GM12878 (cell line): ENCODE measurements around the gene DNPEP. TPM values are rescaled to one million over a fixed set of nuclear protein-coding genes. Genes with fewer than 3 reads are reported as not detected.

ENCODE experiments used
- CREM ChIP-seq: IDR thresholded peaks from 2 replicates; pipeline ENCODE4 v1.6.1; 2014; ENCODE audit warnings: antibody characterized with exemption, low read depth
- FOXM1 ChIP-seq: IDR thresholded peaks from 2 replicates; pipeline ENCODE4 v1.6.1; 2012; ENCODE audit warnings: low read depth, mild to moderate bottlenecking, inconsistent platforms, low read length, moderate library complexity
- MTA2 ChIP-seq: fragments of 450-650 bp; IDR thresholded peaks from 2 replicates; pipeline ENCODE4 v1.6.1; 2016; ENCODE audit warnings: low read depth, mild to moderate bottlenecking, moderate library complexity
- MTA3 ChIP-seq: IDR thresholded peaks from 2 replicates; pipeline ENCODE4 v1.6.1; 2012; ENCODE audit warnings: low read length, inconsistent platforms, borderline replicate concordance
- NFXL1 ChIP-seq: fragments of 450-650 bp; IDR thresholded peaks from 2 replicates; pipeline ENCODE4 v1.6.1; 2017; ENCODE audit warnings: antibody characterized with exemption, mild to moderate bottlenecking, borderline replicate concordance
- ZNF384 ChIP-seq: IDR thresholded peaks from 2 replicates; pipeline ENCODE4 v1.6.1; 2012; ENCODE audit warnings: low read depth, mild to moderate bottlenecking, low read length, improper control_type of control experiment, borderline replicate concordance
- polyA plus RNA-seq, 11 experiments: library from polyadenylated mRNA; depleted of rRNA in 4 of 11; unstranded in 6 of 11; stranded (reverse) in 5 of 11; fragments of >200 nt; fragmentation: Nextera tagmentation in 4 of 11; fragmentation: Illumina TruSeq in 1 of 11; extraction: Ambion mirVana in 4 of 11; extraction: Trizol in 1 of 11; gene quantifications; 1 replicate in 1 of 11; 2 replicates in 10 of 11; pipeline versions ENCODE4 v1.2.1 to v1.2.3, GENCODE V29; 2011 to 2016; ENCODE audit warnings: inconsistent platforms in 2 of 11, missing spikeins in 2 of 11, low read depth in 1 of 11
- total RNA-seq, 4 experiments: library from RNA; depleted of rRNA in 3 of 4; stranded (reverse); fragments of >200 nt in 3 of 4; fragmentation: Illumina TruSeq in 1 of 4; extraction: Trizol in 1 of 4; gene quantifications; 2 replicates each; pipeline versions ENCODE4 v1.2.1 to v1.2.3, GENCODE V29; 2013 to 2021
- TF ChIP-seq, protein P1 (sequence below): IDR thresholded peaks from 2 replicates; pipeline ENCODE4 v1.6.1; 2012; ENCODE audit warnings: improper control_type of control experiment, low read depth, low read length; ENCODE audit not compliant: insufficient replicate concordance
- TF ChIP-seq, protein P2 (sequence below): fragments of 150-350 bp; IDR thresholded peaks from 2 replicates; pipeline ENCODE4 v1.6.1; 2014; ENCODE audit warnings: mild to moderate bottlenecking, low read depth, low read length

The DNPEP gene
- total and polyA plus RNA-seq, 10 of the 15 experiments (the other 5 are each of a cell fraction or from before 2014, with no cell fraction given) = 33.1 to 82.0 (median 64.1) TPM

GRCh38 chr2:219369447-219369861 is 18.3 kb downstream of the DNPEP start (continued):
- TF ChIP-seq, protein P1, sequence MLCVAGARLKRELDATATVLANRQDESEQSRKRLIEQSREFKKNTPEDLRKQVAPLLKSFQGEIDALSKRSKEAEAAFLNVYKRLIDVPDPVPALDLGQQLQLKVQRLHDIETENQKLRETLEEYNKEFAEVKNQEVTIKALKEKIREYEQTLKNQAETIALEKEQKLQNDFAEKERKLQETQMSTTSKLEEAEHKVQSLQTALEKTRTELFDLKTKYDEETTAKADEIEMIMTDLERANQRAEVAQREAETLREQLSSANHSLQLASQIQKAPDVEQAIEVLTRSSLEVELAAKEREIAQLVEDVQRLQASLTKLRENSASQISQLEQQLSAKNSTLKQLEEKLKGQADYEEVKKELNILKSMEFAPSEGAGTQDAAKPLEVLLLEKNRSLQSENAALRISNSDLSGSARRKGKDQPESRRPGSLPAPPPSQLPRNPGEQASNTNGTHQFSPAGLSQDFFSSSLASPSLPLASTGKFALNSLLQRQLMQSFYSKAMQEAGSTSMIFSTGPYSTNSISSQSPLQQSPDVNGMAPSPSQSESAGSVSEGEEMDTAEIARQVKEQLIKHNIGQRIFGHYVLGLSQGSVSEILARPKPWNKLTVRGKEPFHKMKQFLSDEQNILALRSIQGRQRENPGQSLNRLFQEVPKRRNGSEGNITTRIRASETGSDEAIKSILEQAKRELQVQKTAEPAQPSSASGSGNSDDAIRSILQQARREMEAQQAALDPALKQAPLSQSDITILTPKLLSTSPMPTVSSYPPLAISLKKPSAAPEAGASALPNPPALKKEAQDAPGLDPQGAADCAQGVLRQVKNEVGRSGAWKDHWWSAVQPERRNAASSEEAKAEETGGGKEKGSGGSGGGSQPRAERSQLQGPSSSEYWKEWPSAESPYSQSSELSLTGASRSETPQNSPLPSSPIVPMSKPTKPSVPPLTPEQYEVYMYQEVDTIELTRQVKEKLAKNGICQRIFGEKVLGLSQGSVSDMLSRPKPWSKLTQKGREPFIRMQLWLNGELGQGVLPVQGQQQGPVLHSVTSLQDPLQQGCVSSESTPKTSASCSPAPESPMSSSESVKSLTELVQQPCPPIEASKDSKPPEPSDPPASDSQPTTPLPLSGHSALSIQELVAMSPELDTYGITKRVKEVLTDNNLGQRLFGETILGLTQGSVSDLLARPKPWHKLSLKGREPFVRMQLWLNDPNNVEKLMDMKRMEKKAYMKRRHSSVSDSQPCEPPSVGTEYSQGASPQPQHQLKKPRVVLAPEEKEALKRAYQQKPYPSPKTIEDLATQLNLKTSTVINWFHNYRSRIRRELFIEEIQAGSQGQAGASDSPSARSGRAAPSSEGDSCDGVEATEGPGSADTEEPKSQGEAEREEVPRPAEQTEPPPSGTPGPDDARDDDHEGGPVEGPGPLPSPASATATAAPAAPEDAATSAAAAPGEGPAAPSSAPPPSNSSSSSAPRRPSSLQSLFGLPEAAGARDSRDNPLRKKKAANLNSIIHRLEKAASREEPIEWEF = no peak
- TF ChIP-seq CREM = no peak
- no peak for TF ChIP-seq MTA3
- no peak for TF ChIP-seq ZNF384
- TF ChIP-seq, protein P2, sequence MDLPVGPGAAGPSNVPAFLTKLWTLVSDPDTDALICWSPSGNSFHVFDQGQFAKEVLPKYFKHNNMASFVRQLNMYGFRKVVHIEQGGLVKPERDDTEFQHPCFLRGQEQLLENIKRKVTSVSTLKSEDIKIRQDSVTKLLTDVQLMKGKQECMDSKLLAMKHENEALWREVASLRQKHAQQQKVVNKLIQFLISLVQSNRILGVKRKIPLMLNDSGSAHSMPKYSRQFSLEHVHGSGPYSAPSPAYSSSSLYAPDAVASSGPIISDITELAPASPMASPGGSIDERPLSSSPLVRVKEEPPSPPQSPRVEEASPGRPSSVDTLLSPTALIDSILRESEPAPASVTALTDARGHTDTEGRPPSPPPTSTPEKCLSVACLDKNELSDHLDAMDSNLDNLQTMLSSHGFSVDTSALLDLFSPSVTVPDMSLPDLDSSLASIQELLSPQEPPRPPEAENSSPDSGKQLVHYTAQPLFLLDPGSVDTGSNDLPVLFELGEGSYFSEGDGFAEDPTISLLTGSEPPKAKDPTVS = no peak
- no peak for TF ChIP-seq NFXL1
- TF ChIP-seq MTA2 = no peak
- no peak for TF ChIP-seq FOXM1
